Ovary (tissue), 3 donors: Measurements from ENCODE around the gene AUTS2.

ENCODE experiments used
- POLR2A ChIP-seq: fragments of 450-650 bp; IDR thresholded peaks from one replicate; pipeline ENCODE4 v1.6.1; 2017; ENCODE audit warnings: antibody characterized with exemption, mild to moderate bottlenecking, moderate library complexity
- TF ChIP-seq, protein P1 (sequence below), 3 donors: fragments of 450-650 bp in 2 of 3; fragments of 200-600 bp in 1 of 3; IDR thresholded peaks; one replicate each; pipeline versions ENCODE4 v1.5.1 to v1.8.0; 2016 to 2022; ENCODE audit warnings: antibody characterized with exemption in 3 of 3, mild to moderate bottlenecking in 1 of 3
- donor health status: DM: no; HTN: no; CAD: no.

DNA sequence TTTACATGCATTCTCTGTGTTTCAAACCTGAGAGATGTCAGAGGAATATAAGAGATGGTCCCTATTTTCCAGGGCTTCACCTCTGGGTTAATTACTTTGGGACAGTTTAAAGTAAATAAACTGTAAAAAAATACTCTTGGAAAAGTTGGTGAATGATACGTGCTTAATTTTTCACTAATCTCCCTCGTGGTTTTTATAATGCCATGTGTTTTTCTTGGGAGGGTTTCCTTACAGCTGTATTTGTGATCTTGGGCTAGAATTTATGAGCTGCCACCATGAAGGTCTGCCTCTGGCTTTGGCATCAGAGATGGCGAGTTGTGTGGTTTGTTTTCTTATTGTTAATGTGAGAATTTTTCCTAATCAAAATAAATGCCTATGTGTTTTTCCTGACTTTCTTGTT lies 322.5 kb downstream of the AUTS2 start:
- TF ChIP-seq, protein P1, sequence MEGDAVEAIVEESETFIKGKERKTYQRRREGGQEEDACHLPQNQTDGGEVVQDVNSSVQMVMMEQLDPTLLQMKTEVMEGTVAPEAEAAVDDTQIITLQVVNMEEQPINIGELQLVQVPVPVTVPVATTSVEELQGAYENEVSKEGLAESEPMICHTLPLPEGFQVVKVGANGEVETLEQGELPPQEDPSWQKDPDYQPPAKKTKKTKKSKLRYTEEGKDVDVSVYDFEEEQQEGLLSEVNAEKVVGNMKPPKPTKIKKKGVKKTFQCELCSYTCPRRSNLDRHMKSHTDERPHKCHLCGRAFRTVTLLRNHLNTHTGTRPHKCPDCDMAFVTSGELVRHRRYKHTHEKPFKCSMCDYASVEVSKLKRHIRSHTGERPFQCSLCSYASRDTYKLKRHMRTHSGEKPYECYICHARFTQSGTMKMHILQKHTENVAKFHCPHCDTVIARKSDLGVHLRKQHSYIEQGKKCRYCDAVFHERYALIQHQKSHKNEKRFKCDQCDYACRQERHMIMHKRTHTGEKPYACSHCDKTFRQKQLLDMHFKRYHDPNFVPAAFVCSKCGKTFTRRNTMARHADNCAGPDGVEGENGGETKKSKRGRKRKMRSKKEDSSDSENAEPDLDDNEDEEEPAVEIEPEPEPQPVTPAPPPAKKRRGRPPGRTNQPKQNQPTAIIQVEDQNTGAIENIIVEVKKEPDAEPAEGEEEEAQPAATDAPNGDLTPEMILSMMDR (IDR thresholded peaks at IDR 0.05) = no peak
- no peak for TF ChIP-seq POLR2A
